ENCODE results near the gene VPS52.

DNA sequence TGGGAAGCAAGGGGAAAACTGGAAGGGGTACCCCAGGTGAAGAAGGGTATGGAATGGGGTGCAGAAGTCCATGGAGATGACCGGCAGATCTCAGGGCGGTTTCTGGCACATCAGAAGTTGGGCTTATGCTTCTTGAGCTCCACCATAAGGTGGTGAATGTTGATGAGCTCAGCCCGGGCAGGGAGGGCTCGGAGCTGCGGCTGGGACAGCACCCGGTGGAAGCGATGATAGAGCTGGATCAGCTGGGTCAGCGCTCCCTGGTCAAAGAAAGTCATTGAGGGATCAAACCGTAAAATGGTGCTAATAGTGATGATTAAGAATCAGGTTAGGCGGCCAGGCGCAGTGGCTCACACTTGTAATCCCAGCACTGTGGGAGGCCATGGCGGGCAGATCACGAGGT is 20.9 kb downstream of the VPS52 start:
- TF ChIP-seq, protein P1, sequence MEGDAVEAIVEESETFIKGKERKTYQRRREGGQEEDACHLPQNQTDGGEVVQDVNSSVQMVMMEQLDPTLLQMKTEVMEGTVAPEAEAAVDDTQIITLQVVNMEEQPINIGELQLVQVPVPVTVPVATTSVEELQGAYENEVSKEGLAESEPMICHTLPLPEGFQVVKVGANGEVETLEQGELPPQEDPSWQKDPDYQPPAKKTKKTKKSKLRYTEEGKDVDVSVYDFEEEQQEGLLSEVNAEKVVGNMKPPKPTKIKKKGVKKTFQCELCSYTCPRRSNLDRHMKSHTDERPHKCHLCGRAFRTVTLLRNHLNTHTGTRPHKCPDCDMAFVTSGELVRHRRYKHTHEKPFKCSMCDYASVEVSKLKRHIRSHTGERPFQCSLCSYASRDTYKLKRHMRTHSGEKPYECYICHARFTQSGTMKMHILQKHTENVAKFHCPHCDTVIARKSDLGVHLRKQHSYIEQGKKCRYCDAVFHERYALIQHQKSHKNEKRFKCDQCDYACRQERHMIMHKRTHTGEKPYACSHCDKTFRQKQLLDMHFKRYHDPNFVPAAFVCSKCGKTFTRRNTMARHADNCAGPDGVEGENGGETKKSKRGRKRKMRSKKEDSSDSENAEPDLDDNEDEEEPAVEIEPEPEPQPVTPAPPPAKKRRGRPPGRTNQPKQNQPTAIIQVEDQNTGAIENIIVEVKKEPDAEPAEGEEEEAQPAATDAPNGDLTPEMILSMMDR (IDR thresholded peaks at IDR 0.05) = no peak
- TF ChIP-seq EZH2 (IDR thresholded peaks at IDR 0.05; ENCODE audit: borderline replicate concordance, insufficient read depth, low read depth, low read length, poor library complexity, severe bottlenecking) = no peak

Data from B cell (primary cell).